Parathyroid adenoma (tissue), 2 donors: Measurements from ENCODE around the gene EIF4G1.

Experiments
- H2AFZ ChIP-seq: fragments of 300-600 bp; sonication (generic); one replicate; pipeline ENCODE4 v1.7.0; 2017; ENCODE audit warnings: antibody characterized with exemption, mild to moderate bottlenecking
- H3K27ac ChIP-seq: fragments of 300-600 bp; sonication (generic); one replicate; pipeline ENCODE4 v1.7.0; 2017
- H3K27me3 ChIP-seq: fragments of 300-600 bp; sonication (generic); one replicate; pipeline ENCODE4 v1.7.0; 2017; ENCODE audit warnings: low read length; ENCODE audit not compliant: control insufficient read depth, insufficient read depth
- H3K36me3 ChIP-seq: fragments of 300-600 bp; sonication (generic); one replicate; pipeline ENCODE4 v1.7.0; 2017; ENCODE audit warnings: low read length; ENCODE audit not compliant: control insufficient read depth, insufficient read depth
- H3K4me1 ChIP-seq: fragments of 300-600 bp; sonication (generic); one replicate; pipeline ENCODE4 v1.7.0; 2017; ENCODE audit warnings: control low read depth
- H3K4me2 ChIP-seq: fragments of 300-600 bp; sonication (generic); one replicate; pipeline ENCODE4 v1.7.0; 2017; ENCODE audit warnings: low read length
- H3K4me3 ChIP-seq: fragments of 300-600 bp; sonication (generic); one replicate; pipeline ENCODE4 v1.7.0; 2017; ENCODE audit warnings: low read depth, low read length
- H3K79me2 ChIP-seq: fragments of 300-600 bp; sonication (generic); one replicate; pipeline ENCODE4 v1.7.0; 2017; ENCODE audit warnings: control low read depth
- H3K9ac ChIP-seq: fragments of 300-600 bp; sonication (generic); one replicate; pipeline ENCODE4 v1.7.0; 2017; ENCODE audit warnings: mild to moderate bottlenecking
- H3K9me3 ChIP-seq: fragments of 300-600 bp; sonication (generic); one replicate; pipeline ENCODE4 v1.7.0; 2017; ENCODE audit warnings: low read length; ENCODE audit not compliant: control insufficient read depth
- TF ChIP-seq, protein P1 (sequence below): fragments of 300-600 bp; sonication (generic); IDR thresholded peaks from one replicate; pipeline ENCODE4 v1.7.0; 2017; ENCODE audit warnings: antibody characterized with exemption, mild to moderate bottlenecking
- donor health status: primary hyperparathyroidism.

Gene EIF4G1

DNA sequence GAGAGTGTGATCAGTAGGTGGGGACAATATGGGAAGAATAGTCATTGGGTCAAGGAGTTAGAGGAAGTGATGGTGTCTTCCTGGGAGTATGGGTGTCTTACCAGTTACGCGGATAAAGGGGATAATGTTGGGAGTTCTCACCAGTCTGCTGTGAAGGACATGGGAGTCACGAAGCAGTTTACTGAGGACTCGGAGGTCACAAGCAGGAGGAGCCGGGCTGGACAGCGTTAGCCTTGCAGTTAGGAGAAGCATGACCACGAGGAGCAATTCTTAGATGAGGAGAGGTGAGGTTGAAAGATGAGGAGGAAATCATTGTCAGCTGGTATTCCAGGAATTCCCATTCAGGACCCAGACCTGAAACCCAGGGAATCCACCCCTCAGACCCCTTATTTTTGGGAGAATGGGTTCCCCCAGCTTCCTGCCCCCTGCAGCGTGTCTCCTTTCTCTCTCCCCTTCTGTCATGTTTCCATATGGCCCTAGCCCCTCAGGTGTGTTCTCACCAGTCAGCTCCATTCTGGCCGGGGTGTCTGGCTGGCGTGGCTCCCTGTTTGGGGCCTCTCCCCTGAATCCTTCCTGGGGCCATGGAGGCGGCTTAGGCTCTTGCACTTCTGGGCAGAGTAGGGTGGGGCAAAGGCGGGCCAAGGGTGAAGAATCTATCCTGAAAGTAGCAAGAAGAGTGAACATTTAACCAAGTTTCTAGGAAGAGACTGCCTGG is 61.5 kb downstream of the EIF4G1 start:
- TF ChIP-seq, protein P1, sequence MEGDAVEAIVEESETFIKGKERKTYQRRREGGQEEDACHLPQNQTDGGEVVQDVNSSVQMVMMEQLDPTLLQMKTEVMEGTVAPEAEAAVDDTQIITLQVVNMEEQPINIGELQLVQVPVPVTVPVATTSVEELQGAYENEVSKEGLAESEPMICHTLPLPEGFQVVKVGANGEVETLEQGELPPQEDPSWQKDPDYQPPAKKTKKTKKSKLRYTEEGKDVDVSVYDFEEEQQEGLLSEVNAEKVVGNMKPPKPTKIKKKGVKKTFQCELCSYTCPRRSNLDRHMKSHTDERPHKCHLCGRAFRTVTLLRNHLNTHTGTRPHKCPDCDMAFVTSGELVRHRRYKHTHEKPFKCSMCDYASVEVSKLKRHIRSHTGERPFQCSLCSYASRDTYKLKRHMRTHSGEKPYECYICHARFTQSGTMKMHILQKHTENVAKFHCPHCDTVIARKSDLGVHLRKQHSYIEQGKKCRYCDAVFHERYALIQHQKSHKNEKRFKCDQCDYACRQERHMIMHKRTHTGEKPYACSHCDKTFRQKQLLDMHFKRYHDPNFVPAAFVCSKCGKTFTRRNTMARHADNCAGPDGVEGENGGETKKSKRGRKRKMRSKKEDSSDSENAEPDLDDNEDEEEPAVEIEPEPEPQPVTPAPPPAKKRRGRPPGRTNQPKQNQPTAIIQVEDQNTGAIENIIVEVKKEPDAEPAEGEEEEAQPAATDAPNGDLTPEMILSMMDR: no peak
- H2AFZ ChIP-seq: no peak overlapping the region
- no peak overlapping the region for H3K4me2 ChIP-seq
- H3K79me2 ChIP-seq: no peaks in the 10 kb centered on the region
- peaks cover 6% of the 10 kb centered on the region for H3K4me1 ChIP-seq
- H3K9me3 ChIP-seq: no peaks in the 10 kb centered on the region
- no peaks in the 10 kb centered on the region for H3K27me3 ChIP-seq
- H3K9ac ChIP-seq: no peak overlapping the region
- H3K36me3 ChIP-seq: no peaks in the 10 kb centered on the region
- H3K4me3 ChIP-seq: no peak overlapping the region
- H3K27ac ChIP-seq: no peak overlapping the region

DNA sequence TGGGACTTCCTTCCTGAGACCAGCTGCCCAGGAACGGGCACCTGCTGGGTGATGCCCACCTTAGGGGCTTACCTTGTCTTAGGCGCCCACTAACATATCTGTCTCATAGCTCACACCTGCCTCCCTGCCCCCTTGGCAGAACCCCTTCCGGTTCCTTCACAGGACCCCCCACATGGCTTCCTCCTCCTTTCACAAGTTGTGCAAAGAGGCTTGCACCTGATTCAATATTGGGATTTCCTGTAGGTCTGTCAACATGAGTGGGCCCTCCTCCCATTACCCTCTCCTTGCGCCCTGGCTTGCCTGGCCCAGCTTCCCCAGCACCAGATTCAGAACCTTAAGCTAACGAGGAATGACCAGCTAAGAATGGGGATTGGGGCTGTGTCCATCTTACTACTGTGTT is 63.0 kb downstream of the EIF4G1 start:
- no peaks in the 10 kb centered on the region for H3K36me3 ChIP-seq
- no peak overlapping the region for H3K4me3 ChIP-seq
- H3K27me3 ChIP-seq: no peaks in the 10 kb centered on the region
- TF ChIP-seq, protein P1: no peak
- no peaks in the 10 kb centered on the region for H3K9me3 ChIP-seq
- H3K4me1 ChIP-seq: no peaks in the 10 kb centered on the region
- H3K79me2 ChIP-seq: no peaks in the 10 kb centered on the region
- no peak overlapping the region for H3K9ac ChIP-seq
- no peak overlapping the region for H3K4me2 ChIP-seq
- H2AFZ ChIP-seq: no peak overlapping the region
- no peak overlapping the region for H3K27ac ChIP-seq

DNA sequence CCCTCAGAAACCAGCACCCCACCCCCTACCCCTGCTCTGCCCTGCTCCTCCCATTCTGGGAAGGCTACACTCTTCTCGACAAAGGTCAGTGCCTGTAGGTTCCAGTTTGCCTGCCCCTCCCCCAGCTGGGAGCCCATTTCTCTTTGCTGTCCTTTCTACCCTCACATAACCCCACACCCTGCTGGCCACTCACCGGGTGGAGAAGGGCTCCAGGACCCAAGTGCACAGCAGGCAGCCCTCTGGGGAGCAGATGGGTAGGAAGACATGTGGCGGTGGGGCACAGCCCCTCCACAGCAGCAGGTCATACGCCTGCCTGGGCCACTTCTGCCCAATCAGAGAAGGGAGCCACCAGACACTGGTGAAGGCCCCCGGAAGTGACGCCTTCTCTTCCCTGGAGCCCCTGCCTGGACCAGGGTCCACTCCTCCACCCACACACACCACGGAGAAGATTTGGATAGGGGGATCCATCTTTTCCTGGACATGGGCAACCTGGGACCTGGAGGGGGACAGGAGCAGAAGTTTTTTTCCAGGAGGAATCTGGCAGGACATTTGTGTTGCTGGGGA is 63.6 kb downstream of the EIF4G1 start, which contains the start of gene THPO:
THPO (minus strand) TSS at position 326 of the 564 bp plus-strand sequence. CDS start 1,948 bp downstream, outside the sequence.
- Histone ChIP-seq H2AFZ (peak within 1 kb of the TSS; percentile 22), H3K4me2 (no peak within 1 kb of the TSS), H3K9ac (no peak within 1 kb of the TSS), H3K79me2 (no peaks in the 10 kb centered on the region), H3K36me3 (no peaks in the 10 kb centered on the region), H3K4me3 (no peak within 1 kb of the TSS), H3K4me1 (no peaks in the 10 kb centered on the region), H3K27me3 (no peaks in the 10 kb centered on the region), H3K9me3 (no peaks in the 10 kb centered on the region), H3K27ac (peak within 1 kb of the TSS; percentile 42)
- TF ChIP-seq, protein P1: no peak

DNA sequence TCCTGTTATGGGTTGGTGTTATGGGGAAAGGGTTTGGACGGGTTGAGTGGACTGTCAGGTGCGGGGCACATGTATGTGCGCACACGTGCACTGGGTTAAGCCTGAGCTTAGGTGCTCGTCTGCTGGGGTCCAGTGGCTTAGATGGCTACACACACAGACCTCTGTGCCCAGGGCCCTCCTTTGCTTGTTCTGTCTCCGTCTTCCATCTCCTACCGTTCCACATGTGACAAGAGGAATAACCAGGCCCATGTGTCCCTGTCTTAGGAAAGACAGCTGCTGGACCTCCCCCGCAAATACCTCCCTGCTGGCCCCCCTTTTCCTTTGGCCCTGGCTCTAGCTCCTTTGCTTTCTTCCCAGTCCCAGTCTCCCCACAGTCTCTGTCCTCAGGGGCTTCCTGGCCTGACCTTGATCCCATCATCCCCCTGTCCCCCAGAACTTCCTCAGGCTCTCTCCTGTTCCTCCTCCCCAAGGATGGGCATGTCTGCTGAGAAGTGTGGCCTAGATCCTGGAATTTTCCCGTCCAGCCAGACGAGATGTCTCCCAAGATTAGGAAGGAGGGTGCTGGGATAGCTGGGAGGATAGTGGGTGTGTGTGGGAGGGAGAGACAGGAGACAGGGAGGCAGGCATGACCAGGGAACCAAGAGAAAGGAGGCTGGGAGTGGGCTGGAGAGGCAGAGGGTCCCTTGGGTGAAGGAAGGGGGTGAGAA is 64.4 kb downstream of the EIF4G1 start:
- no peak overlapping the region for H3K4me3 ChIP-seq
- no peak overlapping the region for H3K4me2 ChIP-seq
- H3K4me1 ChIP-seq: no peaks in the 10 kb centered on the region
- H3K36me3 ChIP-seq: no peaks in the 10 kb centered on the region
- H3K9me3 ChIP-seq: no peaks in the 10 kb centered on the region
- H2AFZ ChIP-seq: peak overlapping the region; percentile 22
- H3K79me2 ChIP-seq: no peaks in the 10 kb centered on the region
- H3K27ac ChIP-seq: peak overlapping the region; percentile 42
- no peak overlapping the region for H3K9ac ChIP-seq
- TF ChIP-seq, protein P1: no peak
- no peaks in the 10 kb centered on the region for H3K27me3 ChIP-seq
